Pulmonary artery endothelial cell (primary cell): ENCODE data around the gene WASHC3. TPM values are rescaled to one million over a fixed set of nuclear protein-coding genes. Genes with fewer than 3 reads are reported as not detected.
"Not testable (repeated sequence)": the region's sequence is repeated elsewhere in the genome, so short reads cannot be mapped to it uniquely, and the experiment has no call there.

Source experiments
- DNase-seq: peaks from one replicate; pipeline ENCODE4 v3.0.0-alpha.2; 2011; ENCODE audit warnings: low read depth, low spot score
- total RNA-seq: library from RNA; depleted of rRNA; stranded (reverse); fragments of >200 nt; gene quantifications from 2 replicates; pipeline ENCODE4 v1.2.3, GENCODE V29; 2014

Gene WASHC3
- total RNA-seq, 1 donor from 2014 or later, result 57.1 TPM

DNA sequence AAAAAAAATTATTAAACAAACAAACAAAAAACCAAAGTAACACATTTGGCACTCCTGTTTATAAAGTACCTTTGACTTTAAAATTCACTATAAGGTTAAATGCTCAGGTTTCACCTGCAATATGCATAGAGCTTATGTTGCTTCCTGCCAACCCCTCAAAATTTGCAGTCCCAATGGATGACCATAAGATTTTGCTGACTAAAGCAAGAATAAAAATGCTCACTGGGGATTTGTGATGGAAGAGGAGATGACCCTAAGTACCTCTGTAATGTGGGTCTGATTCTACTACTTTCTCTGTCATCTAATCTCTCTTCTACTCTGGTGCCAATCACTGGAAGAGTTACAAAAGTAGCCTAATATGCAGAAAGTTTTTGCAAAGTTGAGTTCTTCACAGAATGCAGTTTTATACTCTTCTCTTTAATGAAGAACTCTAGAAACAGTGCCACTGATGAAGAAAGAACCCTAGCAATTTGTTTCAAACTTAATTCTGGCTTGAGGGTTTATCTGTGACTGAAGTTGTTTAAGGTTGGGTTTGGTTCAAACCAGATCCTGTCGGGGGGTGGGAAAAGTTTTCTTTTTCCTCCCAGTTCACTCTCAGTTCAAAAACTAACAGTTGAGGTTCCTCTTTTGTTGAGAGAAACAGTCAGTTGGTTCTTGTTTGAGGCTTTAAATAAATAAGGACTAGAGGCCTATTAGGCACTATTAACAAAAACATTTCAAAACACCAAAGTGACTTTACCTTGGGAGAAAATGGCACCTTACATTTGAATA, 10.9 kb downstream of the WASHC3 start:
- DNase-seq, result no peak

DNA sequence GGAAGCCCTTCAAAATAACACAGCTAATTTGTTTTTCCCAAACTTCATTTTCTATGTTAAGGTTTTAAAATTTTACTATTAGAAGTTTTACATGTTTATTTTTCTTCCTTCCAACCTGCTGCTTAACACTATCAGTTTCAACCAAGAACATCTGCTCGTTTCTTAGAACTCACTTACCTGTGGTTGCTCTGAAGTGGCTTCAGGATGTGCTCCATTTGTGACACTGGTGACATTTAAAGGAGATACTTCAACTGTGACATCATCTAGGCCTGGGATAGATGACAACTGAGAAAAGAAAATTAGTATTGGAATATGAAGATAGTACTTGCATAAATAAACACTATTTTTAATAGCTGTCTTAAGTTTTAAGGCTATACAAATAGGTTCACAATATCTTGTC, 17.9 kb downstream of the WASHC3 start:
- DNase-seq, result no peak

DNA sequence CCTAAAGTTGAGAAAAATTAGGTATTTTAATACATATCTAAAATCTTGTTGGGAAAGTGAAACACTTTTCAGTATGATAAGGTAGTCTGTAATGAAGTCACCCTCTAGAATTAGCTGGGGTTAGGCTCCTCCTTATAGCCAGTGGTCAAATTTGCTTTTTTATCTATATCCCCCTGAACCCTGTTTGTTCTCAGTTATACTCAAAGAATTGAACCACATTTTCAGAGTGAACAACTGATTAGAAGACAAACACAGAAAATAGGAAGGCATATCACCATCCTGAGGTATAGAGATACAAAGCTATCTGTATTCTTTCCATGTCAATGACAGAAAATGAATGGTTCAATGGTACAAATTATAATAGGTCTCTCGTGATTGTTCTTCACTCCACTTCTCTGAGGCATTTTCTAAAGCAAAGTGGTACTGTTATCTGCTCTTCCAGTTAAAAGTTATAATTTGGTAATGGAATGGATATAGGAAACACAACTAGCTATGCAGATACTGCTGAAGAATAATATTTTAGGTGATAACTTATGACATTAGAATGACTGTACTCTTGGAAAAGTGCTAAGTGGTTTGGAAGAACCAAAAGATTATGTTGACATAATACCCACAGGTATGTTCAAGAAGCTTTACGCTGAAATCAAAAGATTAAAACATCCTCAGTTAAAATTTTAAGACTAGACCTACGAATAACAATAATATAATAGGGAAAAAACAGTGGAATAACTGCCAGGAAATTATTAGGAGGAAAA, 27.6 kb downstream of the WASHC3 start:
- no peak for DNase-seq

DNA sequence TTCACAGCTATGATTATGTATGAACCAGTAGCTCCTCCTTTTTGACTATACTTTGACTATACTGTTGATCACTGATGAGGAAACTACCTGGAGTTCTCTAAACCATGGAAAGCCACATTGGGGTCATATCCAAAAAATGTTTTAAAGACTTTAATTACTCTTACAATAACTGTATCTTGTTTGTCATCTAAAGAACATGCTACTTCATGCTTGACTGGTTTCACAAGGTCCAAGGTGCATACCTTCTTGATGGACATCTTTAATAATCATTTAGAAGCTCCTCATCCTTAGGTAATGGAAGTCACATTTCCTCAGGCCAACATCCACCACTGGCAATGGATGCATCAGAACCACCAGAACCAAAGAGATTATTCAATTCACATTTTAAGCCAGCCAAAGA, 29.9 kb downstream of the WASHC3 start:
- no peak for DNase-seq

DNA sequence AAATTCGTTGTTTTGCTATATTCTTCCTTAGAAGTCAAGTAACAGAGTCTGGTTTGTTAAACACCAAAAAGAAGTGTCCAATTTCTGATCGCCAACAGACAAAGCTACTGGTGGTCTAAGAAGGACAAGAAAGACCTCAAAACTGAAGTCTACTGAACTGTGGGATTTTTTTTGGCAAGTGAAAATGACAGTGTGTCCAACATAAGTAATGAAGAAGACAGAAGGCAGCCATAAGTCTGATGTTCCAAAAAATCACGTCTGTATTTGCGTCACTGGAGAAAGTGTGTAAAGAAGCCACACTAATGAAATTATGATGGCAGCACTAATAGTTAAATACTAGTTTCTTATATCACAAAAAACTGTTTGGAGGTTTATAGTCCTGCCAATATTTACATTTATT, 32.6 kb downstream of the WASHC3 start:
- DNase-seq, result no peak

- DNase-seq, result no peak
Observed at GRCh38 chr12:102026728-102027127, 35.1 kb downstream of the WASHC3 start.

DNA sequence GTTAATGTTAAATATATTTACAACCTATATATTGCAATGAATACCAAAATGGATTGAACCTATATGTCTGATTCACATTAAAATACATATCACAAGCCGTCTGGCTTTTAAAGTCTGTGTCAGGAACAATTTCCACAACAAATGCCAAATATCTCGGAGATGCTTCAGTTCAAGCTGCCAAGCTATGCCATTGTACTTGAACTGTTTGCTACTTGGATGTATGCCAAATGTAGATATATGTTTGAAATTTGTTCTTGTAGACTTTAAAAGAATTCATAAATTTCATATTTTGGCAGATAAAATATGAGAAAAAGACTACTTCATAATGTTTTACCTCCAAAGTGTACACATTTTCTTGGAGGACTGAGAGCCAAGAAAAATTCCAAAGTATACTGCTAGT, 37.0 kb downstream of the WASHC3 start:
- no peak for DNase-seq

DNA sequence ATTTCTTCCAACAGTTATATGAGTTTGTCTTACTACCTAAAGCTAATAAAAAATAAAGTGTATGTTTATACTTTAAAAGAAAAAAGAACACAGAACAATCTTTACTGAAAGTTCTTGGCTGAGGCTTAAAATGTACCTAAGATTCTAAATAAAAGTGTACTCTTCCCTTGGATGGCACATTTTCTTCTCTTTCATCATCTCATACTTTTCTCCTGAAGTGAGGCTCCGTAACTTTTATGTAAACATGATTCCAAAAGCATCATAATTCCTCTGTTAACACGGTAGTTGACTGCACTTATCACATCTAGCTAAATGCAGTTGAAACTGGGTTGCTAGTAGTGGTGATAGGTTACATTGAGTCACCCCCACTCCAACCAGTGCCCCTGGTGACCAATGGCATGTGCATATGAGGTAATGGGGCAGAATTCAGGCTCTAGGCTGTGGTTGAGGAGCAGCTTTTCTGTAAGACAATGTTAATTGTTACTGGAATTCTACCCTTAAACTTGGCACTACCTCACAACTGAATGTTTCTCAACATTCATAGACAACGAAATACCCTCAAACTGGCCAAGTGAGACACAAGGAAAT, 38.4 kb downstream of the WASHC3 start:
- no peak for DNase-seq

DNA sequence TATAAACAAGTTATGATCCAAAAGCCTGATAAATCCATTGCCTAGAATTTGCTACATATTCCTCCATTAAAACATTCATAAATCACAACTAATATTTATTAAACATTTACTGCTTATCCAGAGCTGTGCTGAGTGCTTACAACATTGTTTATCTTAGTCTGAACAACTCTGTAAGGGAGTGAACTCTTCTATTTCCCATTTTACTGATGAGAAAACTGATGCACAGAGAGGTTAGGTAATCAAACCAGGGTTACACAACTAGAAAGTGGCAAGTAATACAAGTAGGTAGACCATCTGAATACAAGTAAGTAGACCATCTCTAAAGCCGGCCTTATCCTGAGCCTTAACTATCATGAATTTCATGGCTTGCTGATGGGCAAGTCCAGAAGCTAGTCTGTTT, 39.5 kb downstream of the WASHC3 start:
- DNase-seq, result no peak

- DNase-seq, result no peak
Observed at GRCh38 chr12:102021540-102022246, 40.1 kb downstream of the WASHC3 start.

DNA sequence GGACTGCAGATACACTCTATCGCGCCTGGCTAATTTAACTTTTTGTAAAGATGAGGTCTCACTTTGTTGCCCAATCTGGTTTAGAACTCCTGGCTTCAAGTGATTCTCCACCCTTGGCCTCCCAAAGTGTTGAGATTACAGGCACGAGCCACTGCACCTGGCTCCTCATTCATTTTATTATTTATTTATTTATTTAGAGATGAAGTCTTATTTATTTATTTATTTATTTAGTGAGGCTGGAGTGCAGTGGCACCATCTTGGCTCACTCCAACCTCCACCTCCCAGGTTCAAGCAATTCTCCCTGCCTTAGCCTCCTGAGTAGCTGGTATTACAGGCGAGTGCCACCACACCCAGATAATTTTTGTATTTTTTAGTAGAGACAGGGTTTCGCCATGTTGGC, 43.2 kb downstream of the WASHC3 start:
- not testable (repeated sequence) for DNase-seq

DNA sequence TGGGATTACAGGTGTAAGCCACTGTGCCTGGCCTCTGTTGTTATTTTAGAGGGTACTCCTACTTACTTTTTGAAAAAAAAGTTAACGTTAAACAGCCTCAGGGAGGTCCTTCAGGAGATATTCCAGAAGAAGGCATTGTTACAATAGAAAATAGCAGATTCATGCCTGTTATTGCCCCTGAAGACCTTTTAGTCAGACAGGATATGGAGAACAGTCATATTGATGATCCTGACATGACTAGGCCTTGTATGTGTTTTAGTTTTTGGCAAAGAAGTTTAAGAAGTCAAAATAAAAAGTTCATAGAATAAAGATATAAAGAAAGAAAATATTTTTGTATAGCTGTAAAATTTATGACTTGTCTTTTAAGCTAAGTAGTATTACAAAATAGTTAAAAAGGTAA, 45.3 kb downstream of the WASHC3 start:
- no peak for DNase-seq

DNA sequence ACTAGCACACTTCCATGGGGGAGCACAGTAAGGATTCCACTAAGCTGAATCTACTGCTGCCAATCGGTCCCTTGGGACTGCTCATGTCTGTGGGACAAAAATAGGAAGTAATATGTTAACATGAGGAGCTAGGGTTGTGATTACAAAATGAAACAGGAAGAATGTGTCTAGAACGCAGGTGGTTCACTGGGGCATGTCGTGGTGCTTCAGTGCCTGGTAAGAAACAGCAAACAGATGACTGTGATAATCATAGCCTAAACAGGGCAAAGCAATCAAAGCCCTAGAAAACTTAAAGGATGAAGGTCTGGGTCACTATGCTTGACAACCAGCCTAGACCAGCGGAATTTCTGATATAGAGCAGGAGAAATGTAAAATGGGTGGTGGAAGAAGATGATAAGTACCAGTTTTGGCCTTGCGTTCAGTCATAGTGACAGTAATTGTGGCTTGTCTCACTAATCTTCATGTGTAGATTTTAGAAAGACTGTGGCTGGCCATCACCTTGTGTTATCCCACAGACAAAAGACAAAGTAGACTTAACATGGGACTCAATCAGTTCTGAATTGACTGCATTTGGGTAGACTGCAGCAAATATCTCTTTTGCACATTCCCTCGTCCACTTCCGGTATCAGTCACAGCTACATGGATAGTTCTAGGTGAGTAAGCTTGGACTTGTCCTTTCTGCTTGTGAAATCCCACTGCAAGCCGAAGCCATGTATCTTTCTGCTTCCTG, 51.4 kb downstream of the WASHC3 start:
- no peak for DNase-seq

GRCh38 chr12:102009796-102010195, 52.0 kb downstream of the WASHC3 start:
- no peak for DNase-seq

DNA sequence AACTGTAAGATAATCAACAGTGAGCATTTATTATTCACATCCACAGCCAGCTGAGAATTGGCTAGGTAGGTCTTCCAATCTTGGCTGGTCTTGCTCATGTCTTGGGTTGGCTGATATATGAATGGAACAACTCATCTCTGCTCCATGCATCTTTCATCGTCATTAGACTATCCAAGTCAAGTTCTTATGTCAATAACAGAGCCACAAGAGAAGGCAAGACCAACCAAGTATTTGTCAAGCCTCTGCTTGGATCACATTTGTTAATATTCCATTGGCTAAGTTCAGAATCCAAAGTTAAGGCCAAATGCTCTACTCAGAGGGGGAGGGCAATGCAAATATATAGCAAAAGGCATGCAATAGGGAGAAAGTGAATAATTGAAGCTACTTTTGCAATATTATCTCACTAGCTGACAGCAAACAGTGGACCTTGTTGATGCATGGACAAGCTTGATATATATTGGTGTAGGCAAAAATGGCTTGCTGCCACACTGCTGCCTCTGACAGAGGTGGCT, 53.1 kb downstream of the WASHC3 start:
- no peak for DNase-seq

DNA sequence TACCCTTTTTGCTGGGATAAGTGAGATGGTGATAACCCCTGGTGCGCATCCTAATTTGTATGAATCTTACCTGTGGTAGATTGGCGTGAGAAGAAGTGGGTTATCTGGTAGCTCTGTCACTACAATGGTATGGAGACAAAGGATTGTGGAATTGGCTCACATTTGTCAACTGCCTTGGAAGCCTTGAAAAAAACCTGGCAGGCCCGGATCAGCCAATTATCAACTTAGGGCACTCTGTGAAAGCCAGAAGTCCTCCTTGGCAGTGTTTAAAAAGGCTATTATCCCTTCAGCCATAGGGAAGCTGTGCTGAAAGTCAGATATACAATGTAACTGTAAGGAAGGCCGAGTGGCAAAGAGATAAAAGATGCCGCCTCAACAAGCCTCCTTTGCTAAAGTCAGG, 56.5 kb downstream of the WASHC3 start:
- no peak for DNase-seq

DNA sequence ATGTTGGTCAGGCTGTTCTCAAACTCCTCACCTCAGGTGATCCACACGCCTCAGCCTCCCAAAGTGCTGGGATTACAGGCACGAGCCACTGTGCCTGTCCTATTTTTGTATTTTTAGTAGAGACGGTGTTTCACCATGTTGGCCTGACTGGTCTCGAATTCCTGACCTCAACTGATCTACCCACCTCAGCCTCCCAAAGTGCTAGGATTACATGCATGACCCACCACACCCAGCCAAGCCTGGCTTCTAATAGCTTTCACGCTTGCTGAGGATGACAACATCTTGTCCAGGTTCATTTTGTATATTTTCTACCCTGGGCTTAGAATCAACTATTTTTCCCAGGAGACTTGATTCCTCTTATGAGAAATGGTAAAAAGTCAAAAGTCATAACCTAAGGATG, 64.7 kb downstream of the WASHC3 start:
- no peak for DNase-seq

DNA sequence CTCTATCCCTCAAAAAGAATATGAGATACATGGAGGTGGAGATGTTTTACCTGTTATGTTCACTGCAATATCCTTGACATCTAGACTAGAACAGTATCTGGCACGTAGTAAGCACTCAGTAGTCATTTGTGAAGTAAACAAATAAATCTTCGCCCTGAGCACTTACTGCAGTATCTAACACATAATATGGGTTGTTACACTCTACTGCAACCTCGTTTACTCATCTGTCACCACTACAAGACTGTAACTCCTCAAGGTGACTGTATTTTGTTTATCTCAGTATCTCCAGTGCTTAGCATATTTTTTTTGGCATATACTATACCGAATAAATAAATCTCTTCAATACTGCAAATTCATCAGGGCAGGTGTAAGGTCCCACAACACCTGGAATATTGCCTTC, 66.1 kb downstream of the WASHC3 start:
- no peak for DNase-seq

GRCh38 chr12:101992091-101992490, 69.7 kb downstream of the WASHC3 start:
- DNase-seq, result no peak

DNA sequence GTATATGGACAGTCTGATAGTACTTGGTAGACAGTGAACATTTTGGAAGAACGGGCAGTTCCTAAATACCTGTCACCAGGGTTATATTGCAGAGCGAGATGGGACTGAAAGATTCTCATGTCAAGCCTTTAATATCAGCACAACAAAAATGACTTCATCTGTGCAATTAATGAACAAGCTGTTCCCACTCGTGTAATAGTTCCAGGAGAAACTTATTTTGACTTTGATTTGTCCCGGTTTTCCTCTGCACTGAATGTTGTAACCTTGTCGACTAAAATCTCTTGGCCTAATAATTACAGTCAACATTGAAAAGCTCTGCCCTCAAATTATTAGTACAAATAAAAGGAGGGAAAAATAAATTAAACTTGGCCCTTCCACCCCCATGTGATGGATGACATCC, 79.5 kb downstream of the WASHC3 start:
- no peak for DNase-seq

DNA sequence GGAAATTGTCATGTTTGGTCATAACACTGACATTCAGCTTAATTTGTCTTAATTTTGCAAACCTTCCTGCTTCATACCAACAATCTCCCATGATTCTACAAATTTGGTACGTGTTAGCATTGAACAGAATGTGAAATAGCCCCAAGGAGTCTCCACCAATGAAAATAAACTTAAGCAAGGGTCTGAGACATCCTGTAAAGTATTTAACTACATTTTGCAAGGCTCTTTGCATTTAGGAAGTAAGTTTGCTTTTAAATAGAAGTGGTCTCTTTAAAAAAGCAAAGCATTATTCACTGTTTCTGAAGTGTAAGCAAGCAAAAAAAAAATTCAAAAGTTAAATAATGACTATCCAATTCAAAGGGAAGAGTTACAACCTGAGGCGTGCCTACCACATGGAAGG, 79.9 kb downstream of the WASHC3 start:
- no peak for DNase-seq
